HK-2 (cell line): ENCODE data around the gene FLII.

Experiments
- DNase-seq: peaks from one replicate; pipeline ENCODE4 v3.0.0-alpha.2; 2018; ENCODE audit not compliant: unreplicated experiment

The FLII gene

GRCh38 chr17:18260332-18261145 lies 2.0 kb upstream of the FLII start, which contains the start of gene MIEF2:
TSS of gene MIEF2 (plus strand) at chr17:18260662. CDS start at chr17:18262721, 2,059 bp downstream.
- DNase-seq, result peak; percentile 95

GRCh38 chr17:18259621-18260331 lies 1.2 kb upstream of the FLII start:
- peak; percentile 49 for DNase-seq

- DNase-seq, result peak; percentile 93
These were observed 569 bp downstream of the FLII start for GRCh38 chr17:18257982-18258355.

GRCh38 chr17:18257268-18257981 lies 1.1 kb downstream of the FLII start:
- peak; percentile 78 for DNase-seq

- no peak for DNase-seq
These were observed 1.8 kb downstream of the FLII start for GRCh38 chr17:18256776-18257175.

- DNase-seq, result no peak
These were observed 2.2 kb downstream of the FLII start for GRCh38 chr17:18256351-18256750.

- no peak for DNase-seq
These were observed 3.5 kb downstream of the FLII start for GRCh38 chr17:18254888-18255649.

- DNase-seq, result no peak
These were observed 4.4 kb downstream of the FLII start for GRCh38 chr17:18253947-18254821.

GRCh38 chr17:18253187-18253884 lies 5.2 kb downstream of the FLII start:
- no peak for DNase-seq

GRCh38 chr17:18252160-18252559 lies 6.4 kb downstream of the FLII start:
- DNase-seq, result no peak

GRCh38 chr17:18251204-18251603 lies 7.3 kb downstream of the FLII start:
- DNase-seq, result no peak

GRCh38 chr17:18250708-18251107 lies 7.8 kb downstream of the FLII start:
- no peak for DNase-seq

GRCh38 chr17:18250259-18250658 lies 8.3 kb downstream of the FLII start:
- no peak for DNase-seq

- no peak for DNase-seq
These were observed 9.7 kb downstream of the FLII start for GRCh38 chr17:18248811-18249210.

- peak; percentile 61 for DNase-seq
These were observed 10.2 kb downstream of the FLII start for GRCh38 chr17:18248300-18248731.

GRCh38 chr17:18247613-18248001 lies 10.9 kb downstream of the FLII start:
- no peak for DNase-seq

- no peak for DNase-seq
These were observed 11.5 kb downstream of the FLII start for GRCh38 chr17:18246880-18247612.

- DNase-seq, result no peak
These were observed 12.3 kb downstream of the FLII start for GRCh38 chr17:18246109-18246725.
